ENCODE measurements around the gene FN1. TPM values are rescaled to one million over a fixed set of nuclear protein-coding genes. Genes with fewer than 3 reads are reported as not detected.

Gene FN1
- total RNA-seq, 1 experiment from 2014 or later = 1,570 TPM

DNA sequence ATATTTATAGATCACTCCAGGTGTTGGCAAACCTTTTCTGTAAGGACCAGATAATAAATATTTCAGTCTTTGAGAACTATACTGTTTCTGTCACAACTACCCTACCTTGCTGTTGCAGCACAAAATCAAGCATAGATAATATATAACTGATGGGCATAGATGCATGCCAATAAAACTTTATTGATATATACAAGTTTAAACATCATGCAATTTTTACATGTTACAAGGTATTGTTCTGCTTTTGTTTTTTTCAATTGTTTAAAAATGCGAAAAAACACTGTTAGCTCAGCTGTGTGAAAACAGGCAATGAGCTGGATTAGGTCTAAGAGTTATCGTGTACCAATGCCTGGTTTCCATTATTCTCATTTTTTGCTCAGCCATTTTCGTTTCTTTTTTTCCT, 47.6 kb upstream of the FN1 start:
- TF ChIP-seq CTCF (conservative IDR thresholded peaks at IDR 0.05; ENCODE audit: low read depth, low read length) (no peak), EZH2 (IDR thresholded peaks at IDR 0.05; ENCODE audit: borderline replicate concordance, low read depth, low read length, poor library complexity, severe bottlenecking) (no peak)
- POLR2A ChIA-PET (ENCODE audit: low non-redundant PET) = no interaction called here
- BruUV-seq (replicated peaks) = no TSS peak
- no peaks in the 10 kb centered on the region for H3K4me1 ChIP-seq (ENCODE audit: insufficient read depth, low read length, poor library complexity, severe bottlenecking)
- CTCF ChIA-PET = no interaction called here
- no peaks in the 10 kb centered on the region for H3K9me3 ChIP-seq (ENCODE audit: low read depth, low read length, poor library complexity, severe bottlenecking)
- intact Hi-C loops (cut with micrococcal nuclease; ENCODE audit: unreplicated experiment) = no loop called here
- no peaks in the 10 kb centered on the region for H3K27me3 ChIP-seq (replicated peaks; ENCODE audit: insufficient read depth, low read depth, low read length, poor library complexity)
- H3K27ac ChIP-seq (ENCODE audit: low read depth, low read length, poor library complexity, severe bottlenecking) = no peak overlapping the region
- no peak for DNase-seq (ENCODE audit: low spot score)
- no peaks in the 10 kb centered on the region for H3K36me3 ChIP-seq (ENCODE audit: insufficient read depth, low read length, poor library complexity, severe bottlenecking)
- H3K4me3 ChIP-seq (ENCODE audit: low read depth, low read length, poor library complexity, severe bottlenecking) = no peak overlapping the region

DNA sequence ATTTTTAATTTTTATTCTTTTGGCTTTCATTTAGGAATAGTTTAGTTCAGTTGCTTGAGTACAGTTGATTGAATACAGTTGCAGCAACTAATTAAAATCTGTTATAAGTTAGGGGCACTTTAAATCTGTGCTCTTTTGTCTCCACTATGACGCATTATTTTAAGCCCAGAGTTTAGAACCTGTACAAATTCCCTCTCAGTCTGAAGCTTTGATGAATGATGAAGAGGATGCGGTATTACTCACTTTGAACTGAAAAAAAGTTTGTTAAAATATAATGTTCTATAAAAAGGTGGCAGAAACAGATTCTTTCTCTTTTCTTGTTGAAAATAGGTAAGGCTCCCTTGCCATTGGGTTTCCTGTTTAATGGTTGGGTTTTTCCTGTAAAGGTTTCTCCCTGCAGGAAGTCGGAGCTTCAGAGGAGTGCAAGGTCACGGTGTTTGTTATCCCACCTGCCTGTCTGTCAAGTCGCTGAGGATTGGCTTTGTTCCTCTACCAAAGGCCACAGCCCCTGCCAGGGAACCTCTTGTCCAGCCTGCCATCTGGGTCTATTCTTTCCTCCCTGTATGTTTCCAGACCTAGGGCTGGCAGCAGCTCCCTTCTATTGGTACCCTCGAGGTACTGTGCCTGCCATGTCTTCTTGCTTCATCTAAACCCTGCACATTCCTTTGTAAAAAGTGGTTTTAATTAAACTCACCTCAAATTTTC, 43.8 kb upstream of the FN1 start:
- Histone ChIP-seq H3K36me3 (ENCODE audit: insufficient read depth, low read length, poor library complexity, severe bottlenecking) (no peaks in the 10 kb centered on the region), H3K9me3 (ENCODE audit: low read depth, low read length, poor library complexity, severe bottlenecking) (no peaks in the 10 kb centered on the region), H3K4me3 (ENCODE audit: low read depth, low read length, poor library complexity, severe bottlenecking) (no peak overlapping the region), H3K27me3 (replicated peaks; ENCODE audit: insufficient read depth, low read depth, low read length, poor library complexity) (no peaks in the 10 kb centered on the region), H3K27ac (ENCODE audit: low read depth, low read length, poor library complexity, severe bottlenecking) (no peak overlapping the region), H3K4me1 (ENCODE audit: insufficient read depth, low read length, poor library complexity, severe bottlenecking) (no peaks in the 10 kb centered on the region)
- no peak for DNase-seq (ENCODE audit: low spot score)
- ChIA-PET POLR2A (ENCODE audit: low non-redundant PET) (no interaction called here), CTCF (interaction anchor here (0.5 kb wide), 1 partner anchor 169 kb away, joined by 5 read pairs; no protein-coding TSS in a partner anchor)
- TF ChIP-seq CTCF (conservative IDR thresholded peaks at IDR 0.05; ENCODE audit: low read depth, low read length) = no peak
- TF ChIP-seq EZH2 (IDR thresholded peaks at IDR 0.05; ENCODE audit: borderline replicate concordance, low read depth, low read length, poor library complexity, severe bottlenecking) = no peak
- no TSS peak for BruUV-seq (replicated peaks)
- intact Hi-C loops (cut with micrococcal nuclease; ENCODE audit: unreplicated experiment) = no loop called here

GRCh38 chr2:215479121-215479520, 43.3 kb upstream of the FN1 start:
- ChIA-PET CTCF (no interaction called here), POLR2A (ENCODE audit: low non-redundant PET) (no interaction called here)
- no peaks in the 10 kb centered on the region for H3K9me3 ChIP-seq (ENCODE audit: low read depth, low read length, poor library complexity, severe bottlenecking)
- no peaks in the 10 kb centered on the region for H3K4me1 ChIP-seq (ENCODE audit: insufficient read depth, low read length, poor library complexity, severe bottlenecking)
- H3K4me3 ChIP-seq (ENCODE audit: low read depth, low read length, poor library complexity, severe bottlenecking) = no peak overlapping the region
- TF ChIP-seq CTCF (conservative IDR thresholded peaks at IDR 0.05; ENCODE audit: low read depth, low read length) (no peak), EZH2 (IDR thresholded peaks at IDR 0.05; ENCODE audit: borderline replicate concordance, low read depth, low read length, poor library complexity, severe bottlenecking) (no peak)
- no peaks in the 10 kb centered on the region for H3K36me3 ChIP-seq (ENCODE audit: insufficient read depth, low read length, poor library complexity, severe bottlenecking)
- no peak for DNase-seq (ENCODE audit: low spot score)
- no peak overlapping the region for H3K27ac ChIP-seq (ENCODE audit: low read depth, low read length, poor library complexity, severe bottlenecking)
- intact Hi-C loops (cut with micrococcal nuclease; ENCODE audit: unreplicated experiment) = no loop called here
- BruUV-seq (replicated peaks) = no TSS peak
- H3K27me3 ChIP-seq (replicated peaks; ENCODE audit: insufficient read depth, low read depth, low read length, poor library complexity) = no peaks in the 10 kb centered on the region
